Ovary (tissue), 9 donors: ENCODE results near the gene BICC1. TPM values are rescaled to one million over a fixed set of nuclear protein-coding genes. Genes with fewer than 3 reads are reported as not detected.
"Not testable (repeated sequence)": the region's sequence is repeated elsewhere in the genome, so short reads cannot be mapped to it uniquely, and the experiment has no call there.

ENCODE experiments used
- DNase-seq, 5 donors: peaks; one replicate each; pipeline ENCODE4 v3.0.0-alpha.2; 2019 to 2020
- H3K27ac ChIP-seq, 2 donors: fragments of 200-600 bp; one replicate each; pipeline versions ENCODE4 v1.5.1 to v1.8.0; 2019 to 2022
- H3K27me3 ChIP-seq: fragments of 200-600 bp; one replicate; pipeline ENCODE4 v1.8.0; 2022
- H3K36me3 ChIP-seq: fragments of 200-600 bp; sonication (generic); one replicate; pipeline ENCODE4 v1.5.1; 2019
- H3K4me1 ChIP-seq: one replicate; pipeline ENCODE4 v1.8.1; 2013; ENCODE audit warnings: mild to moderate bottlenecking, moderate library complexity; ENCODE audit not compliant: insufficient read depth
- H3K4me3 ChIP-seq: fragments of 200-600 bp; sonication (generic); one replicate; pipeline ENCODE4 v1.5.1; 2017
- H3K9me3 ChIP-seq, 2 donors: fragments of 200-600 bp in 1 of 2; sonication (generic) in 1 of 2; one replicate each; pipeline versions ENCODE4 v1.5.1 to v1.8.1; 2013 to 2019; ENCODE audit warnings: mild to moderate bottlenecking in 1 of 2, moderate library complexity in 1 of 2
- CTCF ChIP-seq, 3 donors: fragments of 450-650 bp in 2 of 3; fragments of 200-600 bp in 1 of 3; IDR thresholded peaks; one replicate each; pipeline versions ENCODE4 v1.5.1 to v1.8.0; 2016 to 2022; ENCODE audit warnings: antibody characterized with exemption in 3 of 3, mild to moderate bottlenecking in 1 of 3
- EP300 ChIP-seq: sonication (generic); formaldehyde crosslinking; IDR thresholded peaks from one replicate; pipeline ENCODE4 v1.6.1; 2017; ENCODE audit warnings: antibody characterized with exemption
- POLR2A ChIP-seq: fragments of 450-650 bp; IDR thresholded peaks from one replicate; pipeline ENCODE4 v1.6.1; 2017; ENCODE audit warnings: antibody characterized with exemption, mild to moderate bottlenecking, moderate library complexity
- WGBS, 3 donors: extraction: QIAGEN DNeasy Blood & Tissue Kit in 1 of 3; methylation state at CpG; one replicate each; pipeline versions ENCODE4 v1.1.5 to v1.1.7; 2013 to 2017; 5-methylcytosine and 5-hydroxymethylcytosine counted together
- intact Hi-C, 4 donors: fragments of 100-400 bp; cut with DNase I; formaldehyde crosslinking; loops; one replicate each; pipeline versions ENCODE4 v1.11.0 to v1.15.1; 2022 to 2023
- polyA plus RNA-seq, 2 donors: library from polyadenylated mRNA; stranded (reverse); fragments of 200-250 nt in 1 of 2; fragments of 350-450 nt in 1 of 2; fragmentation: Illumina TruSeq in 1 of 2; extraction: RNeasy Lipid Tissue Mini Kit (QIAGEN cat#74804) in 1 of 2; gene quantifications; one replicate each; pipeline ENCODE4 v1.2.3, GENCODE V29; 2013 to 2014
- total RNA-seq, 7 donors: library from RNA; depleted of rRNA in 2 of 7; stranded (reverse); fragments of >200 nt in 2 of 7; fragmentation: NEBNext Ultra II Directional in 3 of 7; extraction: Animal tissue kit (Norgen Biotek cat#: 25700) in 3 of 7; gene quantifications; one replicate each; pipeline versions ENCODE4 v1.1.0 to v1.2.4, GENCODE V29; 2016 to 2023
- donor health status: DM: no; HTN: no; CAD: no; lungs with moderate emphysema.
- donor health status: DM: no; HTN: no; CAD: no.
- donor health status: Bipolar disorder and iron deficiency.
- donor health status: DM: yes; HTN: yes; CAD: no.
- donor health status: DM: no; HTN: no; CAD: no.
- donor health status: DM: yes; HTN: yes; CAD: no.

BICC1 gene
- total and polyA plus RNA-seq, 9 donors = 13.6 to 43.4 (median 23.5) TPM

- H3K4me3 ChIP-seq = no peak overlapping the region
- TF ChIP-seq POLR2A = no peak
- TF ChIP-seq CTCF (IDR thresholded peaks at IDR 0.05) = no peak
- TF ChIP-seq EP300 = no peak
- no peaks in the 10 kb centered on the region for H3K27me3 ChIP-seq
- intact Hi-C loops = no loop called here
- H3K36me3 ChIP-seq = no peaks in the 10 kb centered on the region
- DNase-seq = no peak
- no peaks in the 10 kb centered on the region for H3K9me3 ChIP-seq
- WGBS, 3 donors = 47 to 75% (median 68%) methylated on average over 2 of the region's 2 CpGs
- no peak overlapping the region for H3K27ac ChIP-seq
- H3K4me1 ChIP-seq = peaks cover 2% of the 10 kb centered on the region
Observed at GRCh38 chr10:58854811-58855210, 342.1 kb downstream of the BICC1 start.

- intact Hi-C loops = no loop called here
- Histone ChIP-seq H3K4me3 (no peak overlapping the region), H3K4me1 (peaks cover 2% of the 10 kb centered on the region), H3K9me3 (no peaks in the 10 kb centered on the region), H3K36me3 (no peaks in the 10 kb centered on the region), H3K27me3 (no peaks in the 10 kb centered on the region), H3K27ac (no peak overlapping the region)
- no peak for TF ChIP-seq EP300
- TF ChIP-seq POLR2A = no peak
- no peak for TF ChIP-seq CTCF (IDR thresholded peaks at IDR 0.05)
- DNase-seq = no peak
- 64 to 71% (median 70%) methylated on average over 9 of the region's 9 CpGs for WGBS, 3 donors
Observed at GRCh38 chr10:58856508-58857240, 344.0 kb downstream of the BICC1 start.

- peaks cover 2% of the 10 kb centered on the region for H3K4me1 ChIP-seq
- H3K27ac ChIP-seq = no peak overlapping the region
- H3K36me3 ChIP-seq = no peaks in the 10 kb centered on the region
- 54 to 62% (median 56%) methylated on average over 3 of the region's 3 CpGs for WGBS, 3 donors
- no peak for TF ChIP-seq EP300
- TF ChIP-seq CTCF (IDR thresholded peaks at IDR 0.05) = no peak
- no peak for TF ChIP-seq POLR2A
- no peaks in the 10 kb centered on the region for H3K27me3 ChIP-seq
- H3K4me3 ChIP-seq = no peak overlapping the region
- no peaks in the 10 kb centered on the region for H3K9me3 ChIP-seq
- no peak for DNase-seq
- intact Hi-C loops = no loop called here
Observed at GRCh38 chr10:58857251-58857805, 344.7 kb downstream of the BICC1 start.

GRCh38 chr10:58858123-58858522, 345.5 kb downstream of the BICC1 start:
- intact Hi-C loops, H3K27ac ChIP-seq, H3K36me3 ChIP-seq: not testable (repeated sequence)

GRCh38 chr10:58859526-58859925, 346.9 kb downstream of the BICC1 start:
- no peak for DNase-seq
- TF ChIP-seq CTCF (IDR thresholded peaks at IDR 0.05) = no peak
- no peak overlapping the region for H3K4me3 ChIP-seq
- peaks cover 2% of the 10 kb centered on the region for H3K4me1 ChIP-seq
- intact Hi-C loops = no loop called here
- WGBS, 3 donors = 86 to 96% (median 92%) methylated on average over 2 of the region's 2 CpGs
- H3K27me3 ChIP-seq = no peaks in the 10 kb centered on the region
- H3K36me3 ChIP-seq = no peaks in the 10 kb centered on the region
- no peaks in the 10 kb centered on the region for H3K9me3 ChIP-seq
- H3K27ac ChIP-seq = no peak overlapping the region

More at GRCh38 chr10:58858123-58858522, 345.5 kb downstream of the BICC1 start:
- DNase-seq, H3K27me3 ChIP-seq, H3K4me1 ChIP-seq, H3K9me3 ChIP-seq, H3K4me3 ChIP-seq: not testable (repeated sequence)
- 95 to 100% (median 100%) methylated on average over 1 of the region's 1 CpG for WGBS, 3 donors
